HepG2 (cell line): ENCODE results near the gene EDC3. TPM values are rescaled to one million over a fixed set of nuclear protein-coding genes. Genes with fewer than 3 reads are reported as not detected.

Experiments used
- ATF2 ChIP-seq: sonication (generic); formaldehyde crosslinking; IDR thresholded peaks from 2 replicates; pipeline ENCODE4 v1.4.0; 2020; ENCODE audit warnings: missing genetic modification reagents
- ATF3 ChIP-seq: sonication (generic); formaldehyde crosslinking; IDR thresholded peaks from 2 replicates; pipeline ENCODE4 v1.4.0; 2020; ENCODE audit warnings: missing genetic modification reagents
- ATF4 ChIP-seq, 2 experiments: fragments of 450-650 bp in 1 of 2; sonication (generic) in 1 of 2; formaldehyde crosslinking; IDR thresholded peaks; 2 replicates each; pipeline versions ENCODE4 v1.5.0 to v1.8.0; 2020 to 2022; ENCODE audit warnings: mild to moderate bottlenecking in 1 of 2, missing genetic modification reagents in 1 of 2
- CBX5 ChIP-seq: sonication (generic); formaldehyde crosslinking; IDR thresholded peaks from 2 replicates; pipeline ENCODE4 v1.4.0; 2020; ENCODE audit warnings: missing genetic modification reagents, borderline replicate concordance
- HNF4A ChIP-seq: sonication (generic); formaldehyde crosslinking; IDR thresholded peaks from 2 replicates; pipeline ENCODE4 v1.4.0; 2020; ENCODE audit warnings: missing genetic modification reagents
- SALL1 ChIP-seq: sonication (generic); formaldehyde crosslinking; IDR thresholded peaks from 2 replicates; pipeline ENCODE4 v1.8.0; 2022; ENCODE audit warnings: mild to moderate bottlenecking, missing genetic modification reagents
- SIN3A ChIP-seq: IDR thresholded peaks from 2 replicates; pipeline ENCODE4 v1.6.1; 2011; ENCODE audit warnings: low read depth, mild to moderate bottlenecking, control low read depth, low read length, borderline replicate concordance
- SOX13 ChIP-seq, 3 experiments: fragments of 450-650 bp in 1 of 3; sonication (generic) in 1 of 3; formaldehyde crosslinking in 1 of 3; IDR thresholded peaks in 2 of 3; conservative IDR thresholded peaks in 1 of 3; 2 replicates each; pipeline versions ENCODE4 v1.5.0 to v1.6.1; 2016 to 2020; ENCODE audit warnings: antibody characterized with exemption in 1 of 3, mild to moderate bottlenecking in 1 of 3, missing compliant biosample characterization in 1 of 3, missing genetic modification reagents in 1 of 3, moderate library complexity in 1 of 3
- TFAP4 ChIP-seq: sonication (generic); IDR thresholded peaks from 2 replicates; pipeline ENCODE4 v1.6.1; 2016; ENCODE audit warnings: low read depth, borderline replicate concordance
- ZBTB4 ChIP-seq: sonication (generic); formaldehyde crosslinking; IDR thresholded peaks from 2 replicates; pipeline ENCODE4 v1.4.0; 2020; ENCODE audit warnings: missing genetic modification reagents, mild to moderate bottlenecking, borderline replicate concordance
- ZNF350 ChIP-seq: sonication (generic); formaldehyde crosslinking; IDR thresholded peaks from 2 replicates; pipeline ENCODE4 v1.4.0; 2020; ENCODE audit warnings: mild to moderate bottlenecking, low read depth, missing genetic modification reagents, borderline replicate concordance
- ZNF512 ChIP-seq: sonication (generic); formaldehyde crosslinking; IDR thresholded peaks from 2 replicates; pipeline ENCODE4 v1.4.0; 2020; ENCODE audit warnings: mild to moderate bottlenecking, missing genetic modification reagents
- ZNF687 ChIP-seq: sonication (generic); formaldehyde crosslinking; IDR thresholded peaks from 2 replicates; pipeline ENCODE4 v1.5.1; 2020; ENCODE audit warnings: mild to moderate bottlenecking, missing genetic modification reagents, moderate library complexity
- polyA plus RNA-seq, 8 experiments: library from polyadenylated mRNA; depleted of rRNA in 3 of 8; stranded (reverse) in 7 of 8; unstranded in 1 of 8; fragments of >200 nt; fragmentation: Illumina TruSeq in 4 of 8; extraction: Trizol in 4 of 8; gene quantifications; 2 replicates each; pipeline versions ENCODE4 v1.2.1 to v1.2.3, GENCODE V29; 2011 to 2016; ENCODE audit warnings: low read depth in 4 of 8, missing spikeins in 1 of 8, mixed read lengths in 1 of 8; ENCODE audit not compliant: insufficient read depth in 1 of 8
- total RNA-seq, 5 experiments: library from RNA; depleted of rRNA; stranded (reverse); fragments of >200 nt; fragmentation: Illumina TruSeq; extraction: Trizol; gene quantifications; 2 replicates each; pipeline ENCODE4 v1.2.3, GENCODE V29; 2016; ENCODE audit warnings: low read depth in 1 of 5

The EDC3 gene
- total and polyA plus RNA-seq, 2 of the 13 experiments (the other 11 are each of a cell fraction or from before 2014, with no cell fraction given), result 17.4 to 32.0 TPM

- no peak for TF ChIP-seq SALL1 (CRISPR knock-in tag)
- TF ChIP-seq SOX13 (IDR thresholded peaks at IDR 0.05), result no peak
- peak in 1 of 2 experiments; percentile 25; a peak in 1 of 4 replicates for TF ChIP-seq SOX13 (CRISPR knock-in tag; conservative IDR thresholded peaks at IDR 0.05 in 1 of 2, IDR thresholded peaks at IDR 0.05 in 1 of 2)
- peak in 1 of 2 experiments; percentile 83; a peak in 2 of 4 replicates for TF ChIP-seq ATF4 (CRISPR knock-in tag; IDR thresholded peaks at IDR 0.05)
- TF ChIP-seq ATF3 (CRISPR knock-in tag), result peak; percentile 64; the same call in 1 of the 2 replicates
- TF ChIP-seq ZNF512, result 0 out of 2 replicates have a peak, but pooled peaks have one; percentile 64
- peak; percentile 44; the same call in 1 of the 2 replicates for TF ChIP-seq ATF2 (CRISPR knock-in tag)
- TF ChIP-seq SIN3A, result no peak
- TF ChIP-seq CBX5 (CRISPR knock-in tag), result no peak
- peak; percentile 75; the same call in 1 of the 2 replicates for TF ChIP-seq ZBTB4
- TF ChIP-seq ZNF350 (CRISPR knock-in tag), result peak; percentile 23; the same call in 1 of the 2 replicates
- TF ChIP-seq ZNF687 (CRISPR knock-in tag), result peak; percentile 51
- TF ChIP-seq HNF4A (CRISPR knock-in tag), result peak; percentile 86
- peak; percentile 55; the same call in 1 of the 2 replicates for TF ChIP-seq TFAP4
Observed at GRCh38 chr15:74631408-74631807, 64.4 kb downstream of the EDC3 start (continued).
